AG09309 (cell line): Measurements from ENCODE around the gene GPR183.
A peak's percentile ranks its signal among the peaks of the same experiment; 100 is the strongest.

Source experiments
- DNase-seq: peaks from one replicate; pipeline ENCODE4 v3.0.0-alpha.2; 2010; ENCODE audit warnings: low read depth
- H3K4me3 ChIP-seq: 2 replicates; pipeline ENCODE4 v1.5.1; 2011; ENCODE audit warnings: mild to moderate bottlenecking, low read depth, low read length, moderate library complexity; ENCODE audit not compliant: control insufficient read depth
- TF ChIP-seq, protein P1 (sequence below): IDR thresholded peaks from 2 replicates; pipeline ENCODE4 v1.5.1; 2011; ENCODE audit warnings: mild to moderate bottlenecking, low read depth, low read length, inconsistent platforms; ENCODE audit not compliant: insufficient read depth, control insufficient read depth; ENCODE audit errors: missing control alignments

Gene GPR183

DNA sequence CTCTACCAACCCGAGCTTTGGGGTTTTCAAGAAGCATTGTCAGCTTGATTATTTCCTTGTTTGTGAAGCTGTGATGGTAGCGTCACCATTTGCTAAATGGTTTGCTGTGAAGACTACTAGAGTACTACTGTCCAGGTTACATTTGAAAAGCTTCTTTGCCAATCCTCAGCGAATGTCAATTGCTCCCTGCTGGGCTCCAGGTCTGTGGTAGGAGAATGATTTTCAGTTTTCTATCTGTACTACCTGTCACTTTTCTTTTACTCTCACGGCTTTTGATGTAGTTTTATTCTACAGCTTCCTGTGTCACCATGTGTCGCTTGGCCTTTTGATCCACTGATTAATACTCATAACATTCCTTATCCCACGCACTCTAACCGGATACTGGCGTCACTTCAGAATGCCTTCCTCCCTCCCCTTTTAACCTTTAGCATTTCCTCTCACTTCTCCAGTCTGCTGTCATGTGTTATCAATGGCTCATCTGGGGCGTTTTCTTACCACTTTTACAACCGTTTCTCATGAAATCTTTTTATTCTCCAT, 7.5 kb upstream of the GPR183 start:
- H3K4me3 ChIP-seq = no peak overlapping the region
- TF ChIP-seq, protein P1, sequence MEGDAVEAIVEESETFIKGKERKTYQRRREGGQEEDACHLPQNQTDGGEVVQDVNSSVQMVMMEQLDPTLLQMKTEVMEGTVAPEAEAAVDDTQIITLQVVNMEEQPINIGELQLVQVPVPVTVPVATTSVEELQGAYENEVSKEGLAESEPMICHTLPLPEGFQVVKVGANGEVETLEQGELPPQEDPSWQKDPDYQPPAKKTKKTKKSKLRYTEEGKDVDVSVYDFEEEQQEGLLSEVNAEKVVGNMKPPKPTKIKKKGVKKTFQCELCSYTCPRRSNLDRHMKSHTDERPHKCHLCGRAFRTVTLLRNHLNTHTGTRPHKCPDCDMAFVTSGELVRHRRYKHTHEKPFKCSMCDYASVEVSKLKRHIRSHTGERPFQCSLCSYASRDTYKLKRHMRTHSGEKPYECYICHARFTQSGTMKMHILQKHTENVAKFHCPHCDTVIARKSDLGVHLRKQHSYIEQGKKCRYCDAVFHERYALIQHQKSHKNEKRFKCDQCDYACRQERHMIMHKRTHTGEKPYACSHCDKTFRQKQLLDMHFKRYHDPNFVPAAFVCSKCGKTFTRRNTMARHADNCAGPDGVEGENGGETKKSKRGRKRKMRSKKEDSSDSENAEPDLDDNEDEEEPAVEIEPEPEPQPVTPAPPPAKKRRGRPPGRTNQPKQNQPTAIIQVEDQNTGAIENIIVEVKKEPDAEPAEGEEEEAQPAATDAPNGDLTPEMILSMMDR = no peak
- no peak for DNase-seq

DNA sequence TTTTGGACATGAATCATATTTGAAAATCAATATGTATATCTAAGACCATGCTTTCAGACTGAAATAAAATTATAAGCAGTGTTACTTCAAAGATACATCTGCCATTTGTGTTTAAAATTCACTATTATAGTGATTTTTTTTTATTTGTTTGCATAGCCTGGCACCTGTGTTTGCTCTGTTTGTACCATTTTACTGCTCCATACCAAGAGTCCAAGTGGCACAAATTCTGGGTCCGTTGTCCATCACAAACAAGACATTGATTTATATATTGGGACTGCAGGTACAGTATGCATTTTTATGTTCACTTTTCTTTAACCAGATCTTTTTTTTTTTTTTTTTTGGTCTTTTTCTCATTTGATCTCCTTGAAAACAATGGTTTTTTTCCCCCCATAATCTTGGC, 6.7 kb upstream of the GPR183 start:
- H3K4me3 ChIP-seq = no peak overlapping the region
- TF ChIP-seq, protein P1 = no peak
- no peak for DNase-seq

DNA sequence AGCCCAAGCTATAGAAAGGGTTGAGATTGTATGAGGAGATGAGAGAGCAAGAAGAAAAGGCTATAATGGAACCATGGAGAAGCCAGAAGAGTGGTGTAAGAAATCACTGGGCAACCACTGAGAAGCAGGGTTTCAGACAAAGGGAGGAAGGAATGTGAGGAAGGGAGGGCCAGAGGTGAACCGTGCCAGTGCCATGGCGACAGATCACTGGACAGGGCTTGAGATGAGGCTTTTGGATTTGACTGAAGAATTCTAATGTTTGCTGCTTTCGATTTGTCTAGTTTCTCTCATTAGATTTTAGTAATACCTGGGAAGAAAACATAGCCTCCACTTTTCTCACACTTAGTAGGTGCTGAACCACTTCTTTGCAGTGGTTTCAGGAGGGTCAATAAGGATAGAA, 6.3 kb upstream of the GPR183 start:
- TF ChIP-seq, protein P1 = no peak
- no peak overlapping the region for H3K4me3 ChIP-seq
- DNase-seq = no peak

DNA sequence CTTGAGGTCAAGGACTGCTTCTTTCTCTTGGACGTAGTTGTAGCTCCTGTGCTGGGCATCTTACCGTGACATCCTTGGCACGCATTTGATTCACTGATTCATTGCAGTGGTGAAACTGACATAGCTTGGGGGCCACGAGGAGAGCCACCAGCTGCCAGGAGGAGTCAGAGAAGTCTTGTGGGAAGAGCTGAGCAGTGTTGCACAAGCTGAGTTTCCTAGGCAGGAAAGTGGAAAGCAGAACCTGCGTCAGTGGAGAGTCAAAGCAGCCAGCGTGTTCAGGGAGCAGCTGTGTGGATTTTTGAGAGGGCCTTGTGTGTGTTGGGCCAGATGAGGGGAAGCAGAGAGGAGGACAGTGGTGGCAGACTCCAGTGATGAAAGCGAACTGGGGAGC, 5.3 kb upstream of the GPR183 start:
- H3K4me3 ChIP-seq = no peak overlapping the region
- TF ChIP-seq, protein P1 = no peak
- peak; percentile 98 for DNase-seq

DNA sequence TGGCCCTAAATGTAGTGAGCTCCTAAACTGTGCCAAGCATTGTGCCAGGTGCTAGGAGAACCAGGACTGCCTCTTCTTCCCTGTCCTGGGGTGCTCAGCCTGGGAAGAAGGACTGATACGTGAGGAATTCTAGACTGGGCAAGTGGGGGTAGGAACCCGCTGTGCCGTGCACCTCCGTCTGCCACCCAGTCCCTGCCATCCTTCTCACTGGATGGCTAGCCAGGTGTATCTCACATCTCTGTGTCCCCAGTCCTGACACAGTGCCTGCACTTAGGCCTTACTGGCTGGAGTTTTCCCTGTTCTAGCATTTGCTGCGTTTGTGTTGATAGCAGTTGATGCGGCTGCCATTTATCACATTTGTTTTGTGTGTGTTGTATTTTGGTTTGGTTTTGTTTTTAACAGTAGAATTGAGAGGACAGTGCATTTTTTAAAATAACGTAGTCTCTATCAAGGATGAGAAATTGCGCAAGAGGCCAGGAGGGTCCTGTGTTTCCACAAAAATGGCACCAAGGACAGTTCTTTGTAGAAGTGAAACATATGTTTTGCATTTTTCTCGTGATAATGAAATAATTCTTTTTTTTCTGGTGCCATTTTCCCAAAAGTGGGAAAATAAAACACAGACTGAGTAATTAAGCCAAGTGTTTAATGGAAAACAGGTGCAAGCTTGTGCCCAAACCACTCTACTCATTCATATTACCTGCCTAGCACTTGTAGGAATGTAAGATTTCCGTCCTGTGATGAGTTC, 4.7 kb upstream of the GPR183 start:
- DNase-seq = no peak
- no peak overlapping the region for H3K4me3 ChIP-seq

DNA sequence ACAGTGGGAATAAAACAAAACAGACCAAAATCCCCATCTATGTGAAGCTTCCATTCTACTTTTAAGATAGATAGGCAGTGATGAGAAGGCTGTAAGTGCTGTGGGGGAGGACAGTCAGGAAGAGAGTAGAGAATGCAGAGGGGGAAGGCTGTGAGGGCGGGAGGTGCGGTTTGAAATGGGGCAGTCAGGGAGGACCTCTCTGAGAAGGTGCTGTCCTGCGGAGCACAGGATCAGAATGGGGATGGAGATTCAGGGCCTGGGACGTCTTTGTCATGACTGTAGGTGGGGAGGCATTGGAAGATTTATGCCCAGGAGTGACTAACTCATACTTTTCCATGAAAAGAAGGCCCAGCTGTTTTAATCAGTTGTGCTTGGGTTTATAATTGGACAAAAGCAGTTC, 3.9 kb upstream of the GPR183 start:
- no peak for DNase-seq
- H3K4me3 ChIP-seq = no peak overlapping the region
- TF ChIP-seq, protein P1 = no peak

More for the DNA sequence above, 4.7 kb upstream of the GPR183 start:
- TF ChIP-seq, protein P1 = no peak
